Measurements from ENCODE around the gene WDFY4.

- TF ChIP-seq ELF4 (IDR thresholded peaks at IDR 0.05), result no peak
- TF ChIP-seq SP1 (IDR thresholded peaks at IDR 0.05), result no peak
- TF ChIP-seq FOXK2 (IDR thresholded peaks at IDR 0.05), result no peak
- TF ChIP-seq FOXM1 (IDR thresholded peaks at IDR 0.05; ENCODE audit: borderline replicate concordance), result no peak
- TF ChIP-seq ARNT (IDR thresholded peaks at IDR 0.05), result no peak
- no peak for TF ChIP-seq SUZ12 (IDR thresholded peaks at IDR 0.05)
- no peak for TF ChIP-seq NFRKB (IDR thresholded peaks at IDR 0.05)
- no peak for TF ChIP-seq BHLHE40 (IDR thresholded peaks at IDR 0.05; ENCODE audit: borderline replicate concordance)
- no peak for TF ChIP-seq L3MBTL2 (conservative IDR thresholded peaks at IDR 0.05)
- no peak for TF ChIP-seq FOXA1 (IDR thresholded peaks at IDR 0.05)
Measured at GRCh38 chr10:48932831-48933664, 248.4 kb downstream of the WDFY4 start.

Data from HEK293T (cell line).